OCI-LY1 (cell line): Measurements from ENCODE around the gene NDUFA12.

Experiments
- CTCF ChIP-seq: fragments of 200-600 bp; sonication (generic), shearing (Covaris generic); IDR thresholded peaks from 2 replicates; pipeline ENCODE4 v1.5.1; 2017; ENCODE audit warnings: mild to moderate bottlenecking, antibody characterized with exemption, low read length, moderate library complexity, mixed read lengths
- EZH2 ChIP-seq: fragments of 200-600 bp; sonication (generic), shearing (Covaris generic); IDR thresholded peaks from 2 replicates; pipeline ENCODE4 v1.8.0; 2017; ENCODE audit warnings: borderline replicate concordance, mixed run types, mild to moderate bottlenecking, antibody characterized with exemption, low read length, moderate library complexity, mixed read lengths

GRCh38 chr12:94951071-94951934 is 52.2 kb downstream of the NDUFA12 start:
- no peak for TF ChIP-seq CTCF
- TF ChIP-seq EZH2 = no peak
